ENCODE measurements around the gene TJAP1. TPM values are rescaled to one million over a fixed set of nuclear protein-coding genes. Genes with fewer than 3 reads are reported as not detected.

Gene TJAP1
- total RNA-seq = 5.1 TPM

DNA sequence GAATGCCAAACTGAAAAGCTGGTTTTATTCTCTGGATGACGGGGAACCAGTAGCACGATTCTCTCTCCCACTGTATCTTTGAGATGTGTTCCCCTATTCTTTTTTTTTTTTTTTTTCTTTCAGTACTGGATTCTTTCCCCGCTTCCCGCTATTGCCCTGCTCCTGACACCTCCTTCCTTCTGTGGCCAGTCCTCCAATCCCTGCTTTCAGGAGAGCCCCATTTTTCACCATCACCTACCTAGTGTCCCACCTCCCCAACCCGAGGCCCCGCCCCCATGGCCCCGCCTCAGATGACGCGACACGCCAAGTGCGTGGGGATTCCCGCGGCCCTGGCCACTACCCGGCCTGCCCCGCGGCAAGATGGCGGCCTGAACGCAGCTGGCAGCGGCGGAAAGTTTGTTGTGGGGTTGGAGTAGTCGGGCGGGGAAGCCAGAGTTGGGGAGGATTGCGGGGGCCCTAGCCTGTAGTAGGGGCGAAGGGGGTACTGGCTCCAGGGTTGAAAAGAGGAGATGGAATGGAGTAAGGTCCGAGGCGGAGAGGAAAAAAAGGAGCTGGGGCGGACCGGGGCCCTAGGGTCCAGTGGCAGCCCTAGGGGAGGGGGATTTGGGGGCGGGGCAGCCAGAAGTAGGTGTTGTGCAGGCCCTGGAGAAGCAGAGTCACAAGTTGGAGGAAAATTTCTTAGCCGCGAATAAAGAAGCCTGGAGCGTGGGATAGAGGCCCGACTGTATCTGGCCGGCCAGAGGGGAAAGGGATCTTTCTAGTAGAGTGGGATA lies at the start of gene TJAP1:
TSS of gene TJAP1 (plus strand) at position 336 of the 773 bp plus-strand sequence. CDS start 21,432 bp downstream, outside the sequence.

DNA sequence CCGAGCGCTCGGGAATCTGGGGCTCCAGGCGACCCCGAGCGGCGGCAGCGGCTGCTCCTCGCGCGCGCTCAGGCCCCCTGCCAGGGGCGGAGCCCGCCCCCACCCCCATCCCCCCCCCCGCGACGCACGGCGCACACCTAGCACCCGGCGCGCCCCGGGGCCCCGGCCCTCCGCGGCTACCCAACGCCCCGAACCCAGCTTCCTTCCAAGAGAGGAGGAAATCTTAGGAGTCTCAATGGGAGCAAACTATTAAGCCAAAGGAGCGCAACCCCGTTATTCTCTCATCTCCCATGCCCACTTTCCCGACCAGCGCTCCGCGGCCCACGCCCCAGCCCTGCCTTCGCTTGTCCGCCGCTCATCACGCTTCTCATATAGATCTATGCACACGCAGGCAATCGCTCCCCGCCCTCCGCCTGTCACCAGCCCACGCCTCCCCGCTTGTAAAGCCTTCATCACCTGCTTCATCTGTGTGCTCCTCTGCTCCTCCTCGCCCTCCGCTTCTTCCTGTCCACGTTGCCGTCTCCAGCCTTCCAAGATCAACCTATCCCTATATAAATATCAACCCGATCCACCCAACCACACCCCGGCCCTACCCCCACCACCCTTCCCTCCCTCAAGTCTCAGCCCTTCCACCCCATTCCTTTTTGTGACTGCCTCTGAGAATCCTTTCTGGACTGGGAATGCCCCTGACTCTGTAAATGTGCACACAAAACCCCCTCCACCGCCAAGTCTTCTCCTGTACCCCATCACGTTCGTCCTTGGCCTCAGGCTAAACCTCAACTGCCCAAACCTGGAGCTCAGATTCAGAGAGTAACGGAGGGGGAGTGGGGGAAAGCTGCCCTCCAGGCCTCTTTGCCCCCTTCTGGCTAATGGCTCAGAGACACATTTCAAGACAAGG lies 21.6 kb upstream of the TJAP1 start, which contains the start of gene DLK2:
TSS of gene DLK2 (minus strand) at position 18 of the 898 bp plus-strand sequence. CDS start 723 bp downstream, outside the sequence.

DNA sequence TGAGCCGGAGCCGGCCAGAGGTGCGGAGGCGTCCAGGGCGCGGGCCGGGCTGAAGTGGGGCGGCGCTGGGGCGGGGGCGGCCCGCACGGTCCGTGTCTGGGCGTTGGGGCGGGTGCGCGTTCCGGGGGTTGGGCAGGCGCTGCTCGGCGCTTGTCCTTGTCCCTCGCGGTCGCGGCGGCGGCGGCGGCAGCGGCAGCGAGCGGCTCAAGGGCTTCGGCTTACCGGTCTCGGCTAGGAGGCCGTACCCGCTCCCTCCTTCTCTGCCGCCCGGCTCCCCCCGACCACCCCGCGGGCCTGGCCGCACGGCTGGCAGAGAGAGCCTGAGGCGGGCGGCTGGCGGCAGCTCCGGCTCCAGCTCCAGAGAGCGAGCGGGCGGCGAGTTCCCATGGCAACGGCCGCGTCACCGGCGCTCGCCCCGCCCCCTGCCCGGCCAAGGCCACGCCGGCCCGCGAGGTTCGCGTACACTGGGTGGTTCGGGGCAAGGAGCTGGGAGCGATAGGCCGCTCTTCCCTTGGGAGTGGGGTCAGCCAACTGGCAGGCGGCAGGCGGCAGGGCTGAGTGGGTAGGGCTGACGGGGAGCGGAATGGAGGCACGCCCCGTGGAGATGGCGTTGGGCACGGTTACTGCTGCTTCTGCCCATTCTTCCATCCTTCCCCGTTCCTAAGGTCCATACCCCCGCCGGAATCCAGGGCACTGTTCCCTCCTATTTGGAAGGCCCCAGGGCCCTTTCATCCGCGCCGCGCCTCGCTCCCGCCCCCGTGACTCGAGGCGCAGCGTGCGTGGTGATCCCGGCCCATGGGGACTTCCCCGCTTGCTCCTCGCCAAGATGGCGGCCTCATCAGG lies 32.8 kb downstream of the TJAP1 start, which contains the start of gene LRRC73:
TSS of gene LRRC73 (minus strand) at position 363 of the 843 bp plus-strand sequence. CDS start 561 bp downstream, outside the sequence.

DNA sequence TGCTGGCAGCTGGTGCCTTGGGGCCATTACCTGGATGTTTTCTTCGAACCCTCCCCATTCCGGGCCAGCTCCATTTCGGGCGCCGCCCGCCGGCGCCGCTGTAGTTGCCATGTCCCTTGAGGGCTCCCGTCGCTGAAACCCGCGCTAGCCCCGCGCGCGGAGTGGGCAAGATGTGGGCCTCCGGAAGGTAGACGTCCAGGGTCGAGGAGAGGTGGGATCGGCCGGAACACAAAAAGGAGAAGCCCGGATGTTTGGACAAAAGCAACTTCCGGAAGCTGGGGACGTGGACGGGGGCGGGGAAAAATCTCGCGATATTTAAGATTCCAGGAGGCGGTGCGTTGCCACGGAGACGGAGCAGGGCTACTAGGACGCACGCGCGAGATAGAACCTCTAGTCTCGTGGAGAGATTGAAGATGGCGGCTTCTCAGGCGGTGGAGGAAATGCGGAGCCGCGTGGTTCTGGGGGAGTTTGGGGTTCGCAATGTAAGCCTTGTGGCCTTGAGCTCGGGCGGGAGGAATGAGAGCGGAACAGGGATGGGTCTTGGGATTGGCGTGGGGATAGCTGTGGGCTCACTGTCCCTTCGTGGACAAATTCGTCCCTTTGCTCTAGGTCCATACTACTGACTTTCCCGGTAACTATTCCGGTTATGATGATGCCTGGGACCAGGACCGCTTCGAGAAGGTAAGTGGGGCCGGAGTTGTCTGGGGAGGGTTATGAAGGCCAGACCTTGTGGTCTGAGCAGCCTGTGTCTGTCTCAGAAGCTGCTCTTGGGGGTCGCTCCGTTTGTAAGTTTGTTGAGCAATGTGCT lies 39.5 kb downstream of the TJAP1 start, which contains the start of the genes POLR1C and YIPF3:
TSS of gene POLR1C (plus strand) at position 393 of the 808 bp plus-strand sequence. CDS start at position 414, 21 bp downstream.
TSS of gene YIPF3 (minus strand) at position 230 of the 808 bp plus-strand sequence. CDS start at position 111, 119 bp downstream.

Small RNA genes lying within 50 kb of the gene (small RNA-seq; reads per million reads assigned to genes)
- gene MIR6780B = not detected
- not detected for gene RF00426
- gene RNU6-1113P = not detected

Other genes with a start within 250 kb of the TJAP1 start
- 26.1 TPM for gene DNPH1, start 248.1 kb upstream of the TJAP1 start, total RNA-seq
- gene TTBK1, start 234.1 kb upstream of the TJAP1 start, total RNA-seq = 16.8 TPM
- 0.23 TPM for gene SLC22A7, start 179.3 kb upstream of the TJAP1 start, total RNA-seq
- 6.7 TPM for gene CRIP3, start 168.7 kb upstream of the TJAP1 start, total RNA-seq
- 18.2 TPM for gene ZNF318, start 107.9 kb upstream of the TJAP1 start, total RNA-seq
- 23.8 TPM for gene ABCC10, start 50.0 kb upstream of the TJAP1 start, total RNA-seq
- 8.3 TPM for gene DLK2, start 22.0 kb upstream of the TJAP1 start, total RNA-seq
- gene LRRC73, start 32.8 kb downstream of the TJAP1 start, total RNA-seq = 5.3 TPM
- gene YIPF3, start 39.4 kb downstream of the TJAP1 start, total RNA-seq = 66.7 TPM
- gene POLR1C, start 39.5 kb downstream of the TJAP1 start, total RNA-seq = 25.6 TPM
- gene XPO5, start 98.5 kb downstream of the TJAP1 start, total RNA-seq = 52.4 TPM
- 10.6 TPM for gene POLH, start 98.6 kb downstream of the TJAP1 start, total RNA-seq
- 30.9 TPM for gene GTPBP2, start 151.7 kb downstream of the TJAP1 start, total RNA-seq
- gene MAD2L1BP, start 158.3 kb downstream of the TJAP1 start, total RNA-seq = 23.1 TPM
- 6.0 TPM for gene RSPH9, start 167.5 kb downstream of the TJAP1 start, total RNA-seq
- gene MRPS18A, start 210.2 kb downstream of the TJAP1 start, total RNA-seq = 23.1 TPM

Measured in diencephalon (tissue), 1 donor.